Endothelial cell of umbilical vein (primary cell): ENCODE data around the gene SPOUT1. TPM values are rescaled to one million over a fixed set of nuclear protein-coding genes. Genes with fewer than 3 reads are reported as not detected.

Experiments used
- BruUV-seq: library from RNA; stranded (reverse); fragments of 400-500 nt; replicated peaks from 2 replicates; lab custom pipeline; 2021; lab: Mats Ljungman, UMichigan
- CTCF ChIA-PET: fragments of 300-600, 350-600 bp; sonication (Branson Sonifier 250); formaldehyde crosslinking; loops from one replicate; lab custom pipeline; 2021; ENCODE audit warnings: antibody characterized with exemption, inconsistent platforms; lab: Charles Lee
- POLR2A ChIA-PET: fragments of 300-600, 350-600 bp; sonication (Branson Sonifier 250); formaldehyde crosslinking; loops from one replicate; lab custom pipeline; 2021; ENCODE audit warnings: antibody characterized with exemption, inconsistent platforms; lab: Charles Lee
- DNase-seq: peaks from one replicate; pipeline ENCODE4 v3.0.0-alpha.2; 2011; ENCODE audit warnings: low read depth, low spot score
- FAIRE-seq: peaks from 2 replicates; lab custom pipeline; 2011; peaks lifted over from hg19 to GRCh38; lab: Jason Lieb, UNC
- H2AFZ ChIP-seq: 2 replicates; pipeline ENCODE4 v1.6.0; 2012; ENCODE audit warnings: low read depth, low read length, control low read depth, inconsistent platforms
- H3K27ac ChIP-seq: 2 replicates; pipeline ENCODE4 v1.5.1; 2011; ENCODE audit warnings: low read depth, mild to moderate bottlenecking, control low read depth, low read length, moderate library complexity; ENCODE audit not compliant: insufficient read depth
- H3K27me3 ChIP-seq, 2 experiments: 2 replicates each; pipeline versions ENCODE4 v1.6.0 to v1.6.1; 2011; ENCODE audit warnings: low read length in 2 of 2, mixed read lengths in 1 of 2; ENCODE audit not compliant: control insufficient read depth in 2 of 2, insufficient read depth in 2 of 2
- H3K36me3 ChIP-seq, 2 experiments: 2 replicates in 1 of 2; 3 replicates in 1 of 2; pipeline ENCODE4 v1.5.1; 2011; ENCODE audit warnings: low read length in 2 of 2, mild to moderate bottlenecking in 1 of 2, moderate library complexity in 1 of 2; ENCODE audit not compliant: control insufficient read depth in 2 of 2, insufficient read depth in 2 of 2; ENCODE audit errors: extremely low read depth in 1 of 2
- H3K4me1 ChIP-seq: 3 replicates; pipeline ENCODE4 v1.5.1; 2011; ENCODE audit warnings: mild to moderate bottlenecking, low read length; ENCODE audit not compliant: control insufficient read depth, insufficient read depth; ENCODE audit errors: extremely low read depth
- H3K4me2 ChIP-seq: 2 replicates; pipeline ENCODE4 v1.6.1; 2011; ENCODE audit warnings: low read length, control low read depth, mixed read lengths; ENCODE audit not compliant: insufficient read depth
- H3K4me3 ChIP-seq, 3 experiments: fragments of 200-600 bp in 1 of 3; sonication (generic), shearing (Covaris generic) in 1 of 3; replicated peaks in 1 of 3; 2 replicates each; pipeline ENCODE4 v1.5.1; 2011 to 2016; ENCODE audit warnings: control low read depth in 3 of 3, low read length in 3 of 3, mild to moderate bottlenecking in 2 of 3, inconsistent platforms in 1 of 3, low read depth in 1 of 3, moderate library complexity in 1 of 3; ENCODE audit not compliant: insufficient read depth in 1 of 3
- H3K79me2 ChIP-seq: 2 replicates; pipeline ENCODE4 v1.6.0; 2012; ENCODE audit warnings: low read length, inconsistent platforms; ENCODE audit not compliant: control insufficient read depth, insufficient read depth
- H3K9ac ChIP-seq: replicated peaks from 2 replicates; pipeline ENCODE3; 2011; ENCODE audit warnings: low read length, control low read depth; ENCODE audit not compliant: insufficient read depth; ENCODE audit errors: extremely low read depth
- H3K9me1 ChIP-seq: replicated peaks from 3 replicates; pipeline ENCODE4 v1.6.0; 2011; ENCODE audit warnings: mild to moderate bottlenecking, low read length; ENCODE audit not compliant: control insufficient read depth, insufficient read depth; ENCODE audit errors: extremely low read depth
- H3K9me3 ChIP-seq: replicated peaks from 2 replicates; pipeline ENCODE4 v1.5.1; 2012; ENCODE audit warnings: low read length, inconsistent platforms; ENCODE audit not compliant: control insufficient read depth, insufficient read depth
- H4K20me1 ChIP-seq: replicated peaks from 2 replicates; pipeline ENCODE3; 2011; ENCODE audit warnings: mild to moderate bottlenecking, low read length; ENCODE audit not compliant: control insufficient read depth, insufficient read depth; ENCODE audit errors: extremely low read depth
- EZH2 ChIP-seq: IDR thresholded peaks from 2 replicates; pipeline ENCODE4 v1.6.1; 2012; ENCODE audit warnings: borderline replicate concordance, low read depth, mild to moderate bottlenecking, moderate library complexity, low read length, inconsistent platforms; ENCODE audit not compliant: severe bottlenecking
- FOS ChIP-seq: IDR thresholded peaks from 2 replicates; pipeline ENCODE4 v1.6.1; 2011; ENCODE audit warnings: mild to moderate bottlenecking, low read length, moderate library complexity, borderline replicate concordance; ENCODE audit not compliant: insufficient read depth
- GATA2 ChIP-seq: IDR thresholded peaks from 2 replicates; pipeline ENCODE4 v1.7.0; 2011; ENCODE audit warnings: low read depth, mild to moderate bottlenecking, moderate library complexity, mixed read lengths, low read length; ENCODE audit not compliant: insufficient read length, insufficient read depth
- JUN ChIP-seq: IDR thresholded peaks from 2 replicates; pipeline ENCODE4 v1.6.1; 2011; ENCODE audit warnings: borderline replicate concordance, low read depth; ENCODE audit not compliant: insufficient read length, insufficient read depth
- MYC ChIP-seq: IDR thresholded peaks from one replicate; pipeline ENCODE4 v1.6.1; 2011; ENCODE audit warnings: mild to moderate bottlenecking, low read depth, low read length
- POLR2A ChIP-seq: IDR thresholded peaks from 2 replicates; pipeline ENCODE4 v1.6.1; 2012; ENCODE audit warnings: low read depth, mild to moderate bottlenecking, control low read depth, low read length
- POLR2AphosphoS5 ChIP-seq: IDR thresholded peaks from 2 replicates; pipeline ENCODE4 v1.6.1; 2012; ENCODE audit warnings: low read depth, mild to moderate bottlenecking, control low read depth, low read length, moderate library complexity; ENCODE audit not compliant: insufficient read depth
- dilution Hi-C: fragments of 300-500 bp; cut with MboI; formaldehyde crosslinking; loops from one replicate; pipeline ENCODE4 v1.15.0; 2019; ENCODE audit warnings: low sequenced_read_pairs; ENCODE audit not compliant: extremely low pct_ligation_motif_present
- intact Hi-C: fragments of 100-400 bp; cut with micrococcal nuclease; formaldehyde crosslinking; loops from one replicate; pipeline ENCODE4 v1.10.0; 2022
- polyA plus RNA-seq, 4 experiments: library from polyadenylated mRNA; depleted of rRNA in 3 of 4; stranded (reverse) in 3 of 4; unstranded in 1 of 4; fragments of >200 nt; gene quantifications; 2 replicates each; pipeline versions ENCODE4 v1.2.1 to v1.2.3, GENCODE V29; 2011 to 2012; ENCODE audit warnings: missing spikeins in 1 of 4
- total RNA-seq: library from RNA; stranded (reverse); gene quantifications from 2 replicates; pipeline ENCODE4 v1.2.3, GENCODE V29; 2021
- TF ChIP-seq, protein P1 (sequence below): IDR thresholded peaks from 2 replicates; pipeline ENCODE4 v1.6.1; 2011; ENCODE audit not compliant: insufficient read depth, insufficient read length
- TF ChIP-seq, protein P2 (sequence below), 2 donors: IDR thresholded peaks; 1 replicate in 1 of 2; 2 replicates in 1 of 2; pipeline ENCODE4 v1.5.1; 2011; ENCODE audit warnings: low read length in 2 of 2, mild to moderate bottlenecking in 2 of 2, moderate library complexity in 2 of 2, control low read depth in 1 of 2, inconsistent platforms in 1 of 2, low read depth in 1 of 2; ENCODE audit not compliant: insufficient read depth in 1 of 2; ENCODE audit errors: extremely low read depth in 1 of 2

The SPOUT1 gene
- total and polyA plus RNA-seq, 2 donors (not counting 3 experiments of a cell fraction or from before 2014, with no cell fraction given), result 50.4 to 51.6 TPM

DNA sequence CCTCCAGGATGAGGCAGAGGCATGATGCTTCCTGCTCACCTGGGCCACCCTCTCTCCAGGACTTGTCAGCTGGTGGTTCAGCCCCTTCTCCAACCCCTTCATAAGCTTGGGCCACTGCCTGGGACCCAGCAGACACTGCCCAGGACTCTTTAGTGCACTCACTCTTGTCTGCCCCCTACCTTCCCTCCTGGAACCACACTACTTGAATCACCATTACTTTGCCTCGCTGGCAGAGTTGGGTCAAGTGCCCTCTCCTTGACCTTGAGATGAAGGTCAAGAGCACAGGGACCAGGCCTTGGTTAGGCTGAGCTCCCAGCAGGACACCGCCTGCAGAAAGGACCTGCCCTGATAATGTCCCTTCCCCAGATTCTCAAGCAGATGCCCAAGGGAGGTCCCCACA lies 19.8 kb downstream of the SPOUT1 start:
- no peak overlapping the region for H3K27ac ChIP-seq
- no peak overlapping the region for H3K9ac ChIP-seq
- H4K20me1 ChIP-seq, result no peaks in the 10 kb centered on the region
- no peak overlapping the region for H3K4me2 ChIP-seq
- dilution Hi-C loops (no loop called here), intact Hi-C loops (no loop called here)
- H3K79me2 ChIP-seq, result no peaks in the 10 kb centered on the region
- no peak for DNase-seq
- H3K4me3 ChIP-seq, result no peak overlapping the region
- FAIRE-seq, result no peak
- no peak overlapping the region for H2AFZ ChIP-seq
- no peaks in the 10 kb centered on the region for H3K4me1 ChIP-seq
- H3K9me3 ChIP-seq, result no peaks in the 10 kb centered on the region
- ChIA-PET POLR2A (interaction anchor here (1.3 kb wide), 1 partner anchor 8 kb away, joined by 3 read pairs; the partner anchor contains the start of gene ENDOG), CTCF (interaction anchor here (1.2 to 2.1 kb wide), 3 partner anchors 9 to 10 kb away, joined by 4 to 13 read pairs (median 4); partner anchors contain the start of gene ENDOG)
- H3K36me3 ChIP-seq, result peaks cover 6 to 24% of the 10 kb centered on the region in 2 experiments
- no peak for TF ChIP-seq GATA2
- no peaks in the 10 kb centered on the region for H3K27me3 ChIP-seq
- no peaks in the 10 kb centered on the region for H3K9me1 ChIP-seq
- BruUV-seq, result TSS peak; percentile 29

DNA sequence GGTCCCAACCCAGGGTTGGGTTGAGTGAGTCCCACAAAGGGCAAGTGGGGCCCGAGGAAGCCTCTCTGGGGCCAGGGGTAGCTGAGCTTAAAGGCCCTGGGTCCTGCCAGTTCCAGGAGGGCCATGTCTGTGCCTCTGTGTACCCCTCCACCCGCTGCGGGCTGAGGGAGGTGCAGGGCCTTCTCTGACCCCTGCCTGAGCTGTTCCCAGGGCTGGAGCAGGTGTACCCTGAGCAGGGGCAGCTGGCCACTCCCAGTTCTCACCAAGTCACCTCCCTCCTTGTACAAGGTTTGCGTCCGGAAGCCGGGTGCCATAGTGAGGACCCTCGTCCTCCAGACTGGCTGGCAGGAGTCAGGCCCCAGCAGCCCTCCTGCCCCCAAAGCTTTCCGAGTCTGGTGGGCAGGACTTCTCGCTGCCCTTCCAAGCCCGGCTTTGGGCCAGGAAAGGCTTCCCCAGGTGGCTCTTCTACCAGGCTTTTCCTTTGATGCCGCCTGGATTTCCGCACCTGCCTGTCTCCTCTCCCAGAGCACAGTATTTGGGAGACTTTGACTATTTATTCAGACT lies 20.5 kb downstream of the SPOUT1 start:
- Histone ChIP-seq H3K9ac (no peak overlapping the region), H3K79me2 (no peaks in the 10 kb centered on the region), H3K36me3 (peaks cover 6 to 25% of the 10 kb centered on the region in 2 experiments), H3K9me1 (no peaks in the 10 kb centered on the region), H3K4me3 (no peak overlapping the region), H4K20me1 (no peaks in the 10 kb centered on the region), H2AFZ (no peak overlapping the region), H3K4me1 (no peaks in the 10 kb centered on the region), H3K9me3 (no peaks in the 10 kb centered on the region), H3K4me2 (no peak overlapping the region), H3K27ac (no peak overlapping the region), H3K27me3 (no peaks in the 10 kb centered on the region)
- CTCF ChIA-PET, result interaction anchor here (1.6 to 2.1 kb wide), 2 partner anchors 9 kb away, joined by 4 to 13 read pairs; partner anchors contain the start of gene ENDOG
- POLR2A ChIA-PET, result interaction anchor here (1.3 kb wide), 1 partner anchor 9 kb away, joined by 3 read pairs; the partner anchor contains the start of gene ENDOG
- FAIRE-seq (no peak), DNase-seq (no peak)
- no TSS peak for BruUV-seq
- TF ChIP-seq JUN, result no peak
- TF ChIP-seq, protein P1, sequence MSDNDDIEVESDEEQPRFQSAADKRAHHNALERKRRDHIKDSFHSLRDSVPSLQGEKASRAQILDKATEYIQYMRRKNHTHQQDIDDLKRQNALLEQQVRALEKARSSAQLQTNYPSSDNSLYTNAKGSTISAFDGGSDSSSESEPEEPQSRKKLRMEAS, result no peak
- TF ChIP-seq POLR2A, result no peak
- TF ChIP-seq, protein P2, sequence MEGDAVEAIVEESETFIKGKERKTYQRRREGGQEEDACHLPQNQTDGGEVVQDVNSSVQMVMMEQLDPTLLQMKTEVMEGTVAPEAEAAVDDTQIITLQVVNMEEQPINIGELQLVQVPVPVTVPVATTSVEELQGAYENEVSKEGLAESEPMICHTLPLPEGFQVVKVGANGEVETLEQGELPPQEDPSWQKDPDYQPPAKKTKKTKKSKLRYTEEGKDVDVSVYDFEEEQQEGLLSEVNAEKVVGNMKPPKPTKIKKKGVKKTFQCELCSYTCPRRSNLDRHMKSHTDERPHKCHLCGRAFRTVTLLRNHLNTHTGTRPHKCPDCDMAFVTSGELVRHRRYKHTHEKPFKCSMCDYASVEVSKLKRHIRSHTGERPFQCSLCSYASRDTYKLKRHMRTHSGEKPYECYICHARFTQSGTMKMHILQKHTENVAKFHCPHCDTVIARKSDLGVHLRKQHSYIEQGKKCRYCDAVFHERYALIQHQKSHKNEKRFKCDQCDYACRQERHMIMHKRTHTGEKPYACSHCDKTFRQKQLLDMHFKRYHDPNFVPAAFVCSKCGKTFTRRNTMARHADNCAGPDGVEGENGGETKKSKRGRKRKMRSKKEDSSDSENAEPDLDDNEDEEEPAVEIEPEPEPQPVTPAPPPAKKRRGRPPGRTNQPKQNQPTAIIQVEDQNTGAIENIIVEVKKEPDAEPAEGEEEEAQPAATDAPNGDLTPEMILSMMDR (IDR thresholded peaks at IDR 0.05; ENCODE audit: extremely low read depth in 1 of 2, insufficient read depth in 1 of 2, low read depth in 1 of 2, low read length in 2 of 2), result no peak
- TF ChIP-seq POLR2AphosphoS5, result no peak
- TF ChIP-seq EZH2, result no peak
- TF ChIP-seq FOS, result no peak
- no peak for TF ChIP-seq MYC
- no peak for TF ChIP-seq GATA2
- dilution Hi-C loops (no loop called here), intact Hi-C loops (no loop called here)
